HFF-Myc (cell line): ENCODE results near the gene DENND1C.

Experiments
- DNase-seq: peaks from one replicate; pipeline ENCODE4 v3.0.0-alpha.2; 2011; ENCODE audit warnings: low read depth; ENCODE audit errors: extremely low read depth
- H3K4me3 ChIP-seq: replicated peaks from 2 replicates; pipeline ENCODE4 v1.5.1; 2011; ENCODE audit warnings: low read depth, mild to moderate bottlenecking, control low read depth, low read length
- CTCF ChIP-seq: IDR thresholded peaks from 2 replicates; pipeline ENCODE4 v1.5.1; 2012; ENCODE audit warnings: mild to moderate bottlenecking, low read depth, low read length, control low read depth; ENCODE audit errors: missing control alignments

Gene DENND1C

GRCh38 chr19:6459262-6460098 is 22.1 kb downstream of the DENND1C start, which contains the start of gene SLC25A23:
SLC25A23 (minus strand) TSS chr19:6459792; CDS start chr19:6459628, 164 bp downstream.
- DNase-seq, result no peak
- H3K4me3 ChIP-seq, result peak within 1 kb of the TSS; percentile 61
- TF ChIP-seq CTCF, result no peak

DNA sequence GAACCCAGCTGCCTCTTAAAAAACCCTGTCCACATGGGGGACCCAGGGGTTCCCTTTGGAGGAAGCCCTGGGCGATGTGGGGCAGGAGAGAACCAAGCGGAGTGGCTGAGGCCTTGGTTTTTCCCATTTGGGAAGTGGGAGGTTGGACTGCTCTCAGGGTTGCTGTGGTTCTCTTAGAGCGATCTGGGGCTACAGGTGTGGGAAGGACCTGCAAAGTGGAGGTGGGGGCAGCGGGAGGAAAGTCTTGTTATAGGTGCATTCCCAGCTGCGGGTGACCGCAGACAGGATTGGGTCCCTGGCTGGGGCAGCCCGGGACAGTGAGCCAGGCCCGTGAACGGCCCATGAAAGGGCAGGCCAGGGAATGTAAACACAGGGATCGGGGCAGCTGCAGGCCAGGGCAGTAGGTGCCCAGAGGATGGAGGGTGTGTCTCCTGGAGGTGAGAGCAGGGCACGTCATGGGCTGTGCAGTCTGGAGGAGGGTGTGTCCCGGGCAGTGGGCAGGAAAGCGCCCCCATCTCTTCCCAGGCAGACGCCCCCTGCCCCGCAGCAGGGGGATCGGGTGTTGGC is 22.8 kb downstream of the DENND1C start:
- TF ChIP-seq CTCF, result no peak
- H3K4me3 ChIP-seq, result peak overlapping the region; percentile 61
- DNase-seq, result no peak

DNA sequence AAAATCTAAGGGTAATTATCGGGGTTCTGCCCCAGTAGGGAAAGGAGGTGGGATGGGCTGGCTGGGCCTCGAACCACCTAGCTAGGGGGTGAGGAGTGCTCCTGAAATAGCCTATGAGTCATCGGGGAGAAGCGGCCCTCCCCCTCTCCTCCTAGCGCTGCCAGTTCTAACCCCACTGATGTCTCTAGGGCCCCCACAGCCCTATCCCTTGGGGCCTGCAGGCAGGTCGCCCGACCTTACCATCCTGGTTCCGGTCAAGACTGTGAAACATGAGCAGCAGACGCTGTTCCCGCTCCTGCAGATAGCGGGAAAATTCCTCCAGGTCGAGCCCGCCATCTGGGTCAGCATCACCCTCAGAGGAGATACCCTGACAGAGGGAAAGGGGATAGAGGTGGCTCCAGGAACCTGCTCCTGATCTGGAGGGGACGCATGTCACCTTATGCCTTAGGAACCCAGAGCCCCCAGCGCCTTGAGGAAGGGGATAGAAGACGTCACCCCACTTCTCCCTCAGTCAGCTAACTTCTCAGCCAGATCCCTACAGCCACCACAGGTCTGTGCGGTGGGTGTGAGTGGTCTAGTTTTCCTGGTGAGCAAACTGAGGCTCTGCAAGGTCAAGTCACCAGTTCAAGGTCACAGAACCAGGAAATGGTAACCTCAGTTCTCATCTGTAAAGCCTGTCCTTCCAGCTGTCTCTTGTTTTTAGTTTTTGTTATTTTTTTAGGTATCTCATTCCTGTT is 23.5 kb downstream of the DENND1C start:
- peak overlapping the region; percentile 61 for H3K4me3 ChIP-seq
- TF ChIP-seq CTCF, result no peak
- no peak for DNase-seq

DNA sequence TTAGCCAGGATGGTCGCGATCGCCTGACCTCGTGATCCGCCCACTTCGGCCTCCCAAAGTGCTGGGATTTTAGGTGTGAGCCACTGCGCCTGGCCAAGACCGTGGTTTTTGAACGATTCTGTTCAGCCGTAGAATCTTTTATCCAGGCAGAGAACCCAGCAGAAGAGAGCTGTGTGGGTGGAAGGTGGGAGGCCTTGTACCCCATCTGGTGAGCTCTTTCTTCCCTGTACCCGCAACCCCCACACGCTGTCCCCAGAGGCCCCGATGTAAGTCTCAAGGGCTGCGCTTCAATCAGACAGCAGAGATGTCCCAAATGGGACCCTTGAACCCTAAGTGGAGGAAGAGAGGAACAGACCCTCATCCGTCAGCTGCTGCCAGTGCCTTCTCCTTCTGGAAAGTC is 25.7 kb downstream of the DENND1C start:
- TF ChIP-seq CTCF, result no peak
- no peak overlapping the region for H3K4me3 ChIP-seq
- DNase-seq, result no peak

DNA sequence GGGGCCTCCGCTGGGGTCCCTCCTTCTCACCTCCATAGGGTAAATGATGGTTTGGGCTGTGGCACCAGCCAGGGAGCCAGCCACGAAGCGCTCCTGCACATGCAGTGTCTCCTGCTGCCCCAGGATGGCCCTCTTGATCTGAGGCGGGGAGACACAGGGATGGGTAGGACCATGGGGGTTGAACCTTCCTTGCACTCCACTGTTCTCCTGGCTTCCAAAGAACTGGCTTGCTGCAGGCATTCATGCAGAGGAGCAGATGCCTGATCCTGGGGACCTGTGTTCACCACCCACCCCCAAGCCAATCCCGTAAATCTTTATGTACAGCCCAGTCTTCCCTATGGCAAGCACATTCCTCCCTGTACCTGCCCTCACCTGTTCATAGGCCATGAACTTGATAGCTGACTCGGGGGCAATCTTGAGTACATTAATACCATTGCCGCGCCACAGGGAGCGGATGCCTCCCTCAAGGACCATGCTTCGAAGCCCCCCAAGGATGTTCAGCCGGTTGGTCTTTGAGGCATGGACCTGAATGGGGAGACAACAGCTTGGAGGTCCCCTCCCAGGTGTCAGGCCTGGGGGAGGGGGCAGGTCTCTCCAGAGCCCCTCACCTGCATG is 27.5 kb downstream of the DENND1C start:
- no peak for TF ChIP-seq CTCF
- H3K4me3 ChIP-seq, result no peak overlapping the region
- DNase-seq, result no peak

DNA sequence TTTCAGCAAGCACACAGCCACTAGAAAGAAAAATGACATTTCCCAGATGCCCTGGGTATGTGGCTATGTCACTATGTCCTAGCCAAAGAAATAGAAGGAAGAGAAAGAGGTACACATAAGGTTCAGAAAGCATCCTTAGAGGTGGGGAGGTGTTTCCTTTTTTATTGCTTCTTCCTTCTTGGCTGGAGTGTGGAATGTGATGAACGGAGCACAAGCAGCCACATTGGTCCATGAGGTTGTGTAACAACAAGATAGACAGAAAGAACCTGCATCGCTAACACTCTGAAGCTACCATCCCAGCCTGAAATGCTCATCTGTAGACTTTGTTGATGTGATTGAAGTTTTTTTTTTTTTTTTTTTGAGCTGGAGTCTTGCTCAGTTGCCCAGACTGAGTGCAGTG is 28.7 kb downstream of the DENND1C start:
- TF ChIP-seq CTCF, result no peak
- no peak for DNase-seq
- no peak overlapping the region for H3K4me3 ChIP-seq
